Measurements from ENCODE around the gene FKBP1B.

The FKBP1B gene

DNA sequence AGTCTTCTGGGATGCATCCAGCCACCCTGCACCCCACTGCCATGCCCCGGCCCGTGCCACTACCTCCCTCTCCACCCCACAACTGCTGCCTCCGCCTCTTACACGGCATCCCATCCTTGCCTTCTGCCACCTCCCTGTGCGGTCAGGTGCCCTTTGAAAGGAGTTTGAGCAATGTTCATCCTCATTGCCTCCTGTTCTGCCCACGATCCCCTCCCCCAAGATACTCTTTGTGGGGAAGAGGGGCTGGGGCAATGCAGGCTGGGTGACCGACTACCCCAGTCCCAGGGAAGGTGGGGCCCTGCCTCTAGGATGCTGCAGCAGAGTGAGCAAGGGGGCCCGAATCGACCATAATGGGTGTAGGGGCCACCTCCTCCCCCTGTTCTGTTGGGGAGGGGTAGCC lies 31.3 kb upstream of the FKBP1B start:
- no peak for DNase-seq (ENCODE audit: low spot score)
- TF ChIP-seq, protein P1, sequence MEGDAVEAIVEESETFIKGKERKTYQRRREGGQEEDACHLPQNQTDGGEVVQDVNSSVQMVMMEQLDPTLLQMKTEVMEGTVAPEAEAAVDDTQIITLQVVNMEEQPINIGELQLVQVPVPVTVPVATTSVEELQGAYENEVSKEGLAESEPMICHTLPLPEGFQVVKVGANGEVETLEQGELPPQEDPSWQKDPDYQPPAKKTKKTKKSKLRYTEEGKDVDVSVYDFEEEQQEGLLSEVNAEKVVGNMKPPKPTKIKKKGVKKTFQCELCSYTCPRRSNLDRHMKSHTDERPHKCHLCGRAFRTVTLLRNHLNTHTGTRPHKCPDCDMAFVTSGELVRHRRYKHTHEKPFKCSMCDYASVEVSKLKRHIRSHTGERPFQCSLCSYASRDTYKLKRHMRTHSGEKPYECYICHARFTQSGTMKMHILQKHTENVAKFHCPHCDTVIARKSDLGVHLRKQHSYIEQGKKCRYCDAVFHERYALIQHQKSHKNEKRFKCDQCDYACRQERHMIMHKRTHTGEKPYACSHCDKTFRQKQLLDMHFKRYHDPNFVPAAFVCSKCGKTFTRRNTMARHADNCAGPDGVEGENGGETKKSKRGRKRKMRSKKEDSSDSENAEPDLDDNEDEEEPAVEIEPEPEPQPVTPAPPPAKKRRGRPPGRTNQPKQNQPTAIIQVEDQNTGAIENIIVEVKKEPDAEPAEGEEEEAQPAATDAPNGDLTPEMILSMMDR (IDR thresholded peaks at IDR 0.05; ENCODE audit: extremely low read depth, missing control alignments): no peak

DNA sequence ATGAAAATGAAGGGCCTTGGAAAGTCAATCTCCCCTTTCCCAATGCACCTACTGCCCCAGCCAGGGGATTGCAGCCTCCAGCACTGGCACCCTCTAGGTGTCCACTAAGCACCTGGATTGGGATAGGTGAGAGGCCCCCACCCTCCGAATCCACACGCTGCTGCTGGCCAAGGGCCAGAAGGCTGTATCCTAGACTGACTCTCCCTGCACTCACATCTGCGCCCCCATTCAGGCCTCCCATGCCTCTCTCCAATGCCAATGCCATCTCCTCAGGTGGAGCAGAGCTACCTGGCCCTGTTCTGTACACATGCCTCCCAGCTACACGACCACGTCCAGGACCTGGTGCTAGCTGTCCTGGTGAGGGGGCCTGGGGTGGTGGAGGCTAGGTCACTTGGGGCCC lies 29.8 kb upstream of the FKBP1B start:
- TF ChIP-seq, protein P1 (IDR thresholded peaks at IDR 0.05; ENCODE audit: extremely low read depth, missing control alignments): no peak
- no peak for DNase-seq (ENCODE audit: low spot score)

DNA sequence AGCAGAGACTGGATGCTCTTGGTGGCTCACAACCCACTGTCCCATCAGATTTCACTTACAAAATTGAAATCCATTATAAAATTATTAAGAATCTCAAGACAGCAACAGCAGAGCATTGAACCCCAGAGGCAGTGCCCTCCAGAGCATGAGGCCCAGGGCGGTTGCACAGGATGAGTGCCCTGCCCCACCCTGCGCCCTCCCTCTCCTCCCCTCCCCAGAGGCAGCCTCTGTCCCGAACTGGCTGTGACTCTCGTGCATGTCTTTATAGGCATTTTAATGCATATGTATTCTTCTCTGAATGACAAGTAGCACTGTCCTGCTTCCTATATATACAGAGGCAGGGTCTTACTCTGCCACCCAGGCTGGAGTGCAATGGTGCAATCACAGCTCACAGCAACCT lies 29.3 kb upstream of the FKBP1B start:
- no peak for DNase-seq (ENCODE audit: low spot score)
- TF ChIP-seq, protein P1 (IDR thresholded peaks at IDR 0.05; ENCODE audit: extremely low read depth, missing control alignments): no peak

DNA sequence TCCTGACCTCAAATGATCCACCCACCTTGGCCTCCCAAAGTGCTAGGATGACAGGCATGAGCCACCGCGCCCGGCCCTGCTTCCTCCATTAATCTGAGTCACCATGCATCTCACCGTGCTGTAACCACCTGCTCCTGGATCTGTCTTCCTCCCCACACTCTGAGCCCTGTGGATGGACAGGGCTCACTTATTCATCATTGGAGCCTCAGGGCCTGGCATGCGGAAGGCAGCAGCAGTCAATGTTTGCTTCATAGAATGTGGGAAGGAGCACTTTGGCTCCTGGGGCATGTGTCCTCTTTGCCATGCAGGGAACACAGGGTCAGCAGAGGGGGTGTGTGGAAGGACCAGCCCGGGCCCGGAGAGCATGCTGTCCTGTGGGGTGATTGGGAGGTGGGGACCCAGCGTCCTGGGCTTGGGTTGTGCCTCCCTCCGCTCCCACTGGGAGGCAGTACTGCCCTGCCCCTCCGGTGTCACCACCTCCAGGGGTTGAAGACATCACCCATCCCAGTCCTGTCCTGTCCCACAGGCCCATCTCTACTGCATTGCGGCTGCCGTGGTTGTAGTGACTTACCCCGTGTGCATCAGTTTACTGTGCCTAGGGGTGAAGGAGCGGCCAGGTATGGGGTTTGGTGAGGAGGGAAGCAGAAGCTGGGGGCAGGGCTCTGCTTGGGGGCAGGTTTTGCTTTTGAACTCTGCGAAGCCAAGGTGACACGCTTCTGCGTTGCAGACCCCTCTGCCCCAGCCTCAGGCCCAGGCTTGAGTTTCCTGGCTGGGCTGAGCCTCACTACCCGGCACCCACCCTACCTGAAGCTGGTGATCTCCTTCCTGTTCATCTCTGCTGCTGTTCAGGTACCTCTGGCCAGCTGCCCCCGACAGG lies 28.2 kb upstream of the FKBP1B start:
- TF ChIP-seq, protein P1 (IDR thresholded peaks at IDR 0.05; ENCODE audit: extremely low read depth, missing control alignments): no peak

DNA sequence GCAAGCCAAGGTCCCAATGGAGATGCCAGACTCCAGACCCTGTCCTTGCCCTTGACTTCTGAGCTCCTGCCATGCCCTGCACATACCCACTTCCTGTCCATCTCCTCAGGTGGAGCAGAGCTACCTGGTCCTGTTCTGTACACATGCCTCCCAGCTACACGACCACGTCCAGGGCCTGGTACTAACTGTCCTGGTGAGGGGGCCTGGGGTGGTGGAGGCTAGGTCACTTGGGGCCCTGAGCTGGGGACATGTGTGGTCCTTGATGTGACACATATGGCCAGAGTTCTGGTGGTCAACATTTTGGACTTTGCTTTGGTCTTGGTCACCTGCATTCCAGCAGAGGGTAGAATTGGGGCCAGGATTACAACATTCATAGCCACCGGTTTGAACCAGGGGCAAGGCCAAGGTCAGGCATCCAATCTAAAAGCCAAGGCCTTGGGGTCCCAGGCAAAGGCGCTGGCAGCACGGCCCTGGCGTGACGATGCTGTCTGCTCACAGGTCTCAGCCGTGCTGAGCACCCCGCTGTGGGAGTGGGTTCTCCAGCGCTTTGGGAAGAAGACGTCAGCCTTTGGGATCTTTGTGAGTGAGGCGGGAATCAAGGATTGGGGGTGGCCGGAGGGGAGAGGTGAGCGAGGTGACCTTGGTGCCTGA lies 27.1 kb upstream of the FKBP1B start:
- DNase-seq (ENCODE audit: low spot score): no peak
- TF ChIP-seq, protein P1 (IDR thresholded peaks at IDR 0.05; ENCODE audit: extremely low read depth, missing control alignments): no peak

More for the DNA sequence above, 28.2 kb upstream of the FKBP1B start:
- DNase-seq (ENCODE audit: low spot score): no peak

DNA sequence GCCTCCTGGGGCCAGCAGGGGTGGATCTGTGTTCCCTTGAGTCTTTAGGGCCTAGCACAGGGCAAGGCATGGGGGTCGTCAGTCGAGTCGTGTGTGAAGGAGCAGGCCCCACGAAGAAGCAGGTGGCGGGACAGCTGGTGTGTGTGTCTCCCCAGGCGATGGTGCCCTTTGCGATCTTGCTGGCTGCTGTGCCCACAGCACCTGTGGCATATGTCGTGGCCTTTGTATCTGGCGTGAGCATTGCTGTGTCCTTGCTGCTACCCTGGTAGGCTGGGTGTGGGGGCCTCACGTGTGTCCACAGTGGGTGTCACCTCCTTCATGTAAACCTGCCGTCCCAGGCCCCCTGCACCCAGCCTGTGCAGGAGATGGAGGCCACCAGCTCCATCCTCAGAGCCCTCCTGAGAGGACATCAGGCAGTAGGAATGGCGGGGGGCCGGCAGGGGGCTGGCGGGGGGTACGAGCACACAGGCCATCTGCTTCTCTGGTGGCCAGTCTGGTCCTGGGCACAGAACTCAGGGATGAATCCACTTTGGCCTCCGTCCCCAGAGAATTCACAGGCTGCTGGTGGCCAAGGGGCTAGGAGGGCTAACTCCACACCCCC lies 26.5 kb upstream of the FKBP1B start:
- no peak for DNase-seq (ENCODE audit: low spot score)
- TF ChIP-seq, protein P1 (IDR thresholded peaks at IDR 0.05; ENCODE audit: extremely low read depth, missing control alignments): no peak

DNA sequence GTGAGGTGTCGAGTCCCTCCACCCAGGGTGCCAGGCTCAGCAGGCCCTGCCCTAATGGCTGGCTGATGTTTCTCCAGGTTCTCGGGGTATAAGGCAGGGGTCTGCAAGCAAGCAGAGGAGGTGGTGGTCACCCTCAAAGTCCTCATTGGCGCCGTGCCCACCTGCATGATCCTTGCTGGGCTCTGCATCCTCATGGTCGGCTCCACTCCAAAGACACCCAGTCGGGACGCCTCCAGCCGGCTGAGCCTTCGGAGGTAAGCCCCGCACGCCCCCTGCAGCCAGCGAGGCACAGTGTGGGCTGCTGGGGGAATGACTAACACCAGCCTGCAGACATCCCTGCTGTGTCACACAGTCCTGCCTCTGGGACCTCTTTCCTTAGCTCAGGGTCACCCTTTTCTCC lies 25.5 kb upstream of the FKBP1B start:
- TF ChIP-seq, protein P1 (IDR thresholded peaks at IDR 0.05; ENCODE audit: extremely low read depth, missing control alignments): no peak
- DNase-seq (ENCODE audit: low spot score): no peak

Measured in GM20000 (cell line).